Measurements from ENCODE around the gene SNX14.

The SNX14 gene

GRCh38 chr6:85490516-85491248 lies 103.0 kb downstream of the SNX14 start:
- Histone ChIP-seq H3K9me3 (ENCODE audit: control insufficient read depth, low read length) (no peaks in the 10 kb centered on the region), H3K4me3 (ENCODE audit: low read length) (no peak overlapping the region), H3K4me1 (ENCODE audit: control insufficient read depth, insufficient read depth, low read length) (no peaks in the 10 kb centered on the region), H3K36me3 (ENCODE audit: control insufficient read depth, insufficient read depth, low read length) (no peaks in the 10 kb centered on the region), H3K27me3 (ENCODE audit: control insufficient read depth, insufficient read depth, low read length) (no peaks in the 10 kb centered on the region), H3K9ac (ENCODE audit: low read length) (no peak overlapping the region)

DNA sequence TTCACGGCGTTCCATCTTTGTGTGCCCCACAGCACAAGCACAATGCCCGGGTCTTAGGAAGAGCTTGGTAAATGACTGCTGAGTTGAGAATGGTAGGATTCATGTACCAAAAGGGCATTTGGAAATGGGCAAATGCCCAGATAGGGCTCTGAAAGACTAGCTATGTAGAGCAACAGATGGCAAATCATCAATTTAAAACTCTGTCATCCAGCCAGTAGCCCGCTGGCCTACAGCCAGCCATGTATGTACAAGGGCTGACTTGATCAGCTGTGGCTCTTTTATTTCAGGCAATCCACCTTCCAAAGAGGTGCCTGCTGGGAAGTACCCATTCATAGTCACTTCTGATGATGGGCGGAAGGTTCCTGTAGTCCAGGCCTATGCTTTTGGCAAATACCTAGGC lies 108.7 kb downstream of the SNX14 start:
- no peak overlapping the region for H3K4me3 ChIP-seq (ENCODE audit: low read length)
- H3K4me1 ChIP-seq (ENCODE audit: control insufficient read depth, insufficient read depth, low read length): peaks cover 9% of the 10 kb centered on the region
- H3K36me3 ChIP-seq (ENCODE audit: control insufficient read depth, insufficient read depth, low read length): no peaks in the 10 kb centered on the region
- no peaks in the 10 kb centered on the region for H3K9me3 ChIP-seq (ENCODE audit: control insufficient read depth, low read length)
- no peak overlapping the region for H3K9ac ChIP-seq (ENCODE audit: low read length)
- H3K27me3 ChIP-seq (ENCODE audit: control insufficient read depth, insufficient read depth, low read length): peaks cover 9% of the 10 kb centered on the region

- Histone ChIP-seq H3K4me3 (ENCODE audit: low read length) (no peak overlapping the region), H3K27me3 (ENCODE audit: control insufficient read depth, insufficient read depth, low read length) (peaks cover 9% of the 10 kb centered on the region), H3K9ac (ENCODE audit: low read length) (no peak overlapping the region)
Measured at GRCh38 chr6:85483846-85484245, 109.8 kb downstream of the SNX14 start.

DNA sequence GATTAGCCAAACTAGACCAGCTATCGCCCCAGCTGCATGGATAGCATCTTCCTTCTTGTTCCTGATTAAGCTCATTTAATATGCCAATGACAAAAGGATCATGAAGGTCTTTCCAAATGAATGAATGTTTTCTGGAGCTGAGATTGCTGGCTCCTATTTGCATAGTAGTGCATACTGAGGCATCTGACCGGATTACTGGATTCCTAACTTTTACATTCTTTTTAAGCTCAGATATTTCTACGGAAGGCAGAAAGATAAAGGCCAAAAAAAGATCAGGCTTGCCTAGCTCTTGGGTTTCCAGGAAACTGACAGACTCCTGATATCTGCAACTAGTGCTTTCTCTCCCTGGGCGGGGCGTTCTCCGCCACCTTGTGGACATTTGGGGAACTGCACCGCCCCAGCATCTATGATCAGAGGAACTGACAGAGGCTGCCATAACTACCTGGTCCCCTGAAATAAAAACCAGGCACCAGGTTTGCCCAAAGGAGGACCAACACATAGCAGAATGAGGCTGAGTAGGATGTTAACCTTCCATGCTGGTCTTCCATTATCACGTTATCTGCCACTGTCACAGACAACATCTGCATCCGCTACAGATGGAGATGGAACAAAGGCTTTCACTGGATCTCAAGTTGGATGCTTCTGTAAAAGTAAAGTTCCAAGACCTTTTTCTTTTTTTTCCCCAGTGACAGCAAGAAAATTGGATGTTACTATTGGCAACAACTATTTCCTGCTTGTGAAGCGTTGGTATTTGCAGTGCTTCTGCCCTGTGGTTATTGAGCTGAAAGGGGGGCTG lies 110.6 kb downstream of the SNX14 start:
- H3K9ac ChIP-seq (ENCODE audit: low read length): no peak overlapping the region
- H3K9me3 ChIP-seq (ENCODE audit: control insufficient read depth, low read length): no peaks in the 10 kb centered on the region
- peaks cover 9% of the 10 kb centered on the region for H3K4me1 ChIP-seq (ENCODE audit: control insufficient read depth, insufficient read depth, low read length)
- no peaks in the 10 kb centered on the region for H3K36me3 ChIP-seq (ENCODE audit: control insufficient read depth, insufficient read depth, low read length)
- peaks cover 9% of the 10 kb centered on the region for H3K27me3 ChIP-seq (ENCODE audit: control insufficient read depth, insufficient read depth, low read length)
- H3K4me3 ChIP-seq (ENCODE audit: low read length): no peak overlapping the region

More at GRCh38 chr6:85483846-85484245, 109.8 kb downstream of the SNX14 start:
- Histone ChIP-seq H3K36me3 (ENCODE audit: control insufficient read depth, insufficient read depth, low read length) (no peaks in the 10 kb centered on the region), H3K4me1 (ENCODE audit: control insufficient read depth, insufficient read depth, low read length) (peaks cover 9% of the 10 kb centered on the region), H3K9me3 (ENCODE audit: control insufficient read depth, low read length) (no peaks in the 10 kb centered on the region)

GRCh38 chr6:85482206-85482904 lies 111.3 kb downstream of the SNX14 start:
- Histone ChIP-seq H3K9ac (ENCODE audit: low read length) (no peak overlapping the region), H3K4me1 (ENCODE audit: control insufficient read depth, insufficient read depth, low read length) (peaks cover 9% of the 10 kb centered on the region), H3K36me3 (ENCODE audit: control insufficient read depth, insufficient read depth, low read length) (no peaks in the 10 kb centered on the region), H3K27me3 (ENCODE audit: control insufficient read depth, insufficient read depth, low read length) (peaks cover 9% of the 10 kb centered on the region), H3K9me3 (ENCODE audit: control insufficient read depth, low read length) (no peaks in the 10 kb centered on the region), H3K4me3 (ENCODE audit: low read length) (no peak overlapping the region)

- Histone ChIP-seq H3K4me3 (ENCODE audit: low read length) (no peak overlapping the region), H3K9ac (ENCODE audit: low read length) (no peak overlapping the region), H3K27me3 (ENCODE audit: control insufficient read depth, insufficient read depth, low read length) (peaks cover 7% of the 10 kb centered on the region), H3K9me3 (ENCODE audit: control insufficient read depth, low read length) (no peaks in the 10 kb centered on the region), H3K4me1 (ENCODE audit: control insufficient read depth, insufficient read depth, low read length) (peaks cover 9% of the 10 kb centered on the region), H3K36me3 (ENCODE audit: control insufficient read depth, insufficient read depth, low read length) (no peaks in the 10 kb centered on the region)
Measured at GRCh38 chr6:85479208-85479607, 114.5 kb downstream of the SNX14 start.

DNA sequence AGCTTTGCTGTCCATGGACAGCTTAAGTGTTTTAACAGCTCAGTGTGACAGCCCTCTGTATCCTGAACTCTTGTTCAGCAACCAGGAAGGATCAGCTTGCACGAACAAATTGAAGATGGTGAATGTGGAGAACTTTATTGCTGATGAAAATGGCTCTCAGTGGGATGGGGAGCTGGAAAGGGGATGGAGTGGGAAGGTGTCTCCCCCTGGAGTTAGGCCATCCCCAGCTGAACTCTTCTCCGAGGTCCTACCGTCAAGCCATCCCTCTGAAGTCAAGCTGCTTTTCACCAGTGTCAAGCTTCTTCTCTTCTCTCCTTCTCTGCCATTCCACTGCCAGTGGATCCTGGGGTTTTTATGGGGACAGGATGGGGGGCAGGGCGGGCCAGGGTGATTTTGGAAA lies 117.1 kb downstream of the SNX14 start:
- H3K9me3 ChIP-seq (ENCODE audit: control insufficient read depth, low read length): no peaks in the 10 kb centered on the region
- H3K9ac ChIP-seq (ENCODE audit: low read length): no peak overlapping the region
- no peaks in the 10 kb centered on the region for H3K36me3 ChIP-seq (ENCODE audit: control insufficient read depth, insufficient read depth, low read length)
- no peak overlapping the region for H3K4me3 ChIP-seq (ENCODE audit: low read length)
- no peaks in the 10 kb centered on the region for H3K4me1 ChIP-seq (ENCODE audit: control insufficient read depth, insufficient read depth, low read length)
- H3K27me3 ChIP-seq (ENCODE audit: control insufficient read depth, insufficient read depth, low read length): no peaks in the 10 kb centered on the region

DNA sequence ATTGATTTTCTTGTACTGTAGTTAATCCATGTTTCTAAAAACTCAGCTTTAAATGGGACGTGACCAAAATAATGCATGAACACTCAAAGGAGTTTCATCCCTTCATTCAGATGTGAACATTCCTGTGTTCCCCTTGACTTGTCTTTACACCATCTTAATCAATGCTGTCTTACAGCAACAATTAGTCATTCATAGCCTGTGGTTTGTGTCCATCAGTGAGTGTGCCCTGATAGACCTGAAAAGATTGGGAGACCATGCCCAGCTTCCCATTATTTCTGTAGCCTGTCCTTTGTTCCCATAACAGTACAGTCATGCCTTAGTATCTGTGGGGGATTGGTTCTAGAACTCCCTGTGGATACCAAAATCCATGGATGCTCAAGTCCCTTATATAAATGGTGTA lies 119.9 kb downstream of the SNX14 start:
- H3K4me3 ChIP-seq (ENCODE audit: low read length): no peak overlapping the region
- H3K36me3 ChIP-seq (ENCODE audit: control insufficient read depth, insufficient read depth, low read length): no peaks in the 10 kb centered on the region
- no peaks in the 10 kb centered on the region for H3K4me1 ChIP-seq (ENCODE audit: control insufficient read depth, insufficient read depth, low read length)
- H3K9ac ChIP-seq (ENCODE audit: low read length): no peak overlapping the region
- no peaks in the 10 kb centered on the region for H3K27me3 ChIP-seq (ENCODE audit: control insufficient read depth, insufficient read depth, low read length)
- H3K9me3 ChIP-seq (ENCODE audit: control insufficient read depth, low read length): no peaks in the 10 kb centered on the region

GRCh38 chr6:85472744-85473143 lies 120.9 kb downstream of the SNX14 start:
- H3K9ac ChIP-seq (ENCODE audit: low read length): no peak overlapping the region
- no peaks in the 10 kb centered on the region for H3K4me1 ChIP-seq (ENCODE audit: control insufficient read depth, insufficient read depth, low read length)
- no peaks in the 10 kb centered on the region for H3K36me3 ChIP-seq (ENCODE audit: control insufficient read depth, insufficient read depth, low read length)
- no peaks in the 10 kb centered on the region for H3K27me3 ChIP-seq (ENCODE audit: control insufficient read depth, insufficient read depth, low read length)
- no peaks in the 10 kb centered on the region for H3K9me3 ChIP-seq (ENCODE audit: control insufficient read depth, low read length)
- no peak overlapping the region for H3K4me3 ChIP-seq (ENCODE audit: low read length)

- Histone ChIP-seq H3K9ac (ENCODE audit: low read length) (no peak overlapping the region), H3K27me3 (ENCODE audit: control insufficient read depth, insufficient read depth, low read length) (no peaks in the 10 kb centered on the region), H3K4me3 (ENCODE audit: low read length) (no peak overlapping the region), H3K4me1 (ENCODE audit: control insufficient read depth, insufficient read depth, low read length) (no peaks in the 10 kb centered on the region), H3K36me3 (ENCODE audit: control insufficient read depth, insufficient read depth, low read length) (no peaks in the 10 kb centered on the region), H3K9me3 (ENCODE audit: control insufficient read depth, low read length) (no peaks in the 10 kb centered on the region)
Measured at GRCh38 chr6:85470023-85470410, 123.6 kb downstream of the SNX14 start.

DNA sequence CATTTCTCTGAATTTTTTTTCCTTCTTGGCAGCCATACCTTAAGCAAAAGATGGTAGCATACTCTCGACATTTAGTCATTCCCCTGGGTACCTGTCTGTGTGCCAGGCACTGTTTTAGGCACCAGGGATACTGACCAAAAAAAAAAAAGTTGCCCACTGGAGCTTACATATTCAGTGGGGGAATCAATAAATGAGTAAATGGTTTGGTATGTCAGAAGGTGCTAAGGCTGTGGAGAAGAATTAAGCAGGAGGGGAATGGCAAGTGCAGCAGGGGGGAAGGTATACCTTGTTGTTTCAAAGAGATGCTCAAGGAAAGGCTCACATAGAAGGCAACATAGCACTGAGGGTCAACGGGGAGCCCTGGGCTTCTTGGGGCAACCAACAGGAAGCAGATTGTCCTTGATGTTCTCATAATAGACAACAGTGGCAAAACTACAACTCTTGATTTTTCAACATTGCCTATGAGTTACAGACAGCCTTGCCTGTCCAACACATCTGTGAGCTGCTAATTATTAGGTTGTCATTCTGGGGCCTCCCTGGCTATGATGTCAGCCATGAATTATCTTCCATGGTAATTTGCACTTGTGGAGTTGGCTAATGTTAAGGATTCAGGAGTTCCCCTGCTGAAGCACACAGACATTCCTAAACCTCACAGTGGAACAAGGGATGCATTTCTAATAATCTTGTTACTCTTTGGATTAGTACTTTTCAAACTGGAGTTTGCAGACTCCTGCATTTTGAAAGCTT lies 124.2 kb downstream of the SNX14 start:
- Histone ChIP-seq H3K9me3 (ENCODE audit: control insufficient read depth, low read length) (no peaks in the 10 kb centered on the region), H3K9ac (ENCODE audit: low read length) (no peak overlapping the region), H3K36me3 (ENCODE audit: control insufficient read depth, insufficient read depth, low read length) (no peaks in the 10 kb centered on the region), H3K27me3 (ENCODE audit: control insufficient read depth, insufficient read depth, low read length) (no peaks in the 10 kb centered on the region), H3K4me1 (ENCODE audit: control insufficient read depth, insufficient read depth, low read length) (no peaks in the 10 kb centered on the region), H3K4me3 (ENCODE audit: low read length) (no peak overlapping the region)
